Osteoblast (primary cell): ENCODE results near the gene ZNF804A. TPM values are rescaled to one million over a fixed set of nuclear protein-coding genes. Genes with fewer than 3 reads are reported as not detected.

Experiments
- DNase-seq: peaks from one replicate; pipeline ENCODE4 v3.0.0; 2011; ENCODE audit warnings: low spot score, mixed read lengths; ENCODE audit not compliant: insufficient read length; ENCODE audit errors: missing footprints
- H2AFZ ChIP-seq: 2 replicates; pipeline ENCODE4 v1.6.0; 2011; ENCODE audit warnings: mild to moderate bottlenecking, low read length
- H3K27ac ChIP-seq: 2 replicates; pipeline ENCODE4 v1.5.1; 2011; ENCODE audit warnings: mild to moderate bottlenecking, low read depth, low read length, moderate library complexity
- H3K27me3 ChIP-seq: 2 replicates; pipeline ENCODE4 v1.6.0; 2012; ENCODE audit warnings: mild to moderate bottlenecking, control low read depth, inconsistent platforms, low read length, moderate library complexity; ENCODE audit not compliant: insufficient read depth
- H3K36me3 ChIP-seq: 2 replicates; pipeline ENCODE4 v1.5.1; 2011; ENCODE audit warnings: mild to moderate bottlenecking, low read length, control low read depth, moderate library complexity; ENCODE audit not compliant: insufficient read depth
- H3K4me1 ChIP-seq: 2 replicates; pipeline ENCODE4 v1.5.1; 2011; ENCODE audit warnings: mild to moderate bottlenecking, low read length, control low read depth, moderate library complexity; ENCODE audit not compliant: insufficient read depth
- H3K4me2 ChIP-seq: 2 replicates; pipeline ENCODE4 v1.6.0; 2011; ENCODE audit warnings: mild to moderate bottlenecking, low read length; ENCODE audit not compliant: insufficient read depth
- H3K4me3 ChIP-seq: fragments of 200-600 bp; sonication (generic); 3 replicates; pipeline ENCODE4 v1.5.1; 2012; ENCODE audit warnings: mild to moderate bottlenecking, low read length, inconsistent platforms; ENCODE audit not compliant: insufficient read depth
- H3K79me2 ChIP-seq: 2 replicates; pipeline ENCODE4 v1.6.0; 2012; ENCODE audit warnings: mild to moderate bottlenecking, low read length, control low read depth, inconsistent platforms; ENCODE audit not compliant: insufficient read depth
- H3K9me3 ChIP-seq: 2 replicates; pipeline ENCODE4 v1.5.1; 2011; ENCODE audit warnings: low read depth, low read length, control low read depth
- H4K20me1 ChIP-seq: 2 replicates; pipeline ENCODE4 v1.6.0; 2012; ENCODE audit warnings: mild to moderate bottlenecking, low read length, control low read depth; ENCODE audit not compliant: insufficient read depth
- CTCF ChIP-seq: IDR thresholded peaks from 2 replicates; pipeline ENCODE4 v1.5.1; 2011; ENCODE audit warnings: mild to moderate bottlenecking, low read depth, low read length, moderate library complexity; ENCODE audit errors: extremely low read depth
- total RNA-seq: library from RNA; depleted of rRNA; stranded (reverse); fragments of >200 nt; gene quantifications from 2 replicates; pipeline ENCODE4 v1.2.3, GENCODE V29; 2012

Gene ZNF804A
- total RNA-seq, 1 donor: not detected

- Histone ChIP-seq H4K20me1 (no peaks in the 10 kb centered on the region), H2AFZ (no peak overlapping the region), H3K79me2 (no peaks in the 10 kb centered on the region), H3K27me3 (no peaks in the 10 kb centered on the region), H3K4me2 (no peak overlapping the region), H3K9me3 (no peaks in the 10 kb centered on the region), H3K4me1 (no peaks in the 10 kb centered on the region), H3K27ac (no peak overlapping the region), H3K4me3 (no peak overlapping the region), H3K36me3 (no peaks in the 10 kb centered on the region)
- DNase-seq: no peak
- TF ChIP-seq CTCF: no peak
Measured at GRCh38 chr2:184620367-184620766, 22.0 kb downstream of the ZNF804A start.

- no peak for TF ChIP-seq CTCF
- Histone ChIP-seq H3K4me2 (no peak overlapping the region), H2AFZ (no peak overlapping the region)
Measured at GRCh38 chr2:184624311-184624710, 26.0 kb downstream of the ZNF804A start.

GRCh38 chr2:184628051-184628450, 29.7 kb downstream of the ZNF804A start:
- no peak overlapping the region for H3K27ac ChIP-seq
- H3K4me3 ChIP-seq: no peak overlapping the region
- no peak overlapping the region for H2AFZ ChIP-seq
- no peaks in the 10 kb centered on the region for H3K27me3 ChIP-seq
- no peak overlapping the region for H3K4me2 ChIP-seq
- no peaks in the 10 kb centered on the region for H3K9me3 ChIP-seq
- no peaks in the 10 kb centered on the region for H4K20me1 ChIP-seq
- no peak for TF ChIP-seq CTCF
- H3K79me2 ChIP-seq: no peaks in the 10 kb centered on the region
- no peaks in the 10 kb centered on the region for H3K4me1 ChIP-seq
- no peaks in the 10 kb centered on the region for H3K36me3 ChIP-seq
- no peak for DNase-seq

More at GRCh38 chr2:184624311-184624710, 26.0 kb downstream of the ZNF804A start:
- Histone ChIP-seq H3K9me3 (no peaks in the 10 kb centered on the region), H4K20me1 (no peaks in the 10 kb centered on the region), H3K4me1 (no peaks in the 10 kb centered on the region), H3K27ac (no peak overlapping the region), H3K27me3 (no peaks in the 10 kb centered on the region), H3K79me2 (no peaks in the 10 kb centered on the region), H3K36me3 (no peaks in the 10 kb centered on the region), H3K4me3 (no peak overlapping the region)
- no peak for DNase-seq

- Histone ChIP-seq H3K27me3 (no peaks in the 10 kb centered on the region), H3K4me1 (no peaks in the 10 kb centered on the region), H3K9me3 (no peaks in the 10 kb centered on the region), H3K4me3 (no peak overlapping the region), H3K79me2 (no peaks in the 10 kb centered on the region), H3K4me2 (no peak overlapping the region), H2AFZ (no peak overlapping the region), H3K27ac (no peak overlapping the region), H4K20me1 (no peaks in the 10 kb centered on the region), H3K36me3 (no peaks in the 10 kb centered on the region)
- no peak for TF ChIP-seq CTCF
- no peak for DNase-seq
Measured at GRCh38 chr2:184633726-184634125, 35.4 kb downstream of the ZNF804A start.
